Neuronal stem cell (in vitro differentiated cells): ENCODE results near the gene HSDL1.
A peak's percentile ranks its signal among the peaks of the same experiment; 100 is the strongest.

Experiments used
- DNase-seq: peaks from one replicate; pipeline ENCODE4 v3.0.0-alpha.2; 2013; ENCODE audit warnings: low spot score
- H2AFZ ChIP-seq: one replicate; pipeline ENCODE4 v1.6.1; 2013; ENCODE audit warnings: mild to moderate bottlenecking, low read length, inconsistent platforms
- H2AK5ac ChIP-seq: 2 replicates; pipeline ENCODE4 v1.6.1; 2013; ENCODE audit warnings: low read depth, mild to moderate bottlenecking, inconsistent platforms, low read length, moderate library complexity, mixed read lengths
- H2BK120ac ChIP-seq: 2 replicates; pipeline ENCODE4 v1.6.1; 2013; ENCODE audit warnings: low read depth, mild to moderate bottlenecking, inconsistent platforms, low read length, moderate library complexity, mixed read lengths
- H2BK12ac ChIP-seq: one replicate; pipeline ENCODE4 v1.6.1; 2013; ENCODE audit warnings: low read length, inconsistent platforms
- H2BK15ac ChIP-seq: 2 replicates; pipeline ENCODE4 v1.6.1; 2013; ENCODE audit warnings: mild to moderate bottlenecking, low read length, inconsistent platforms, mixed read lengths
- H2BK5ac ChIP-seq: one replicate; pipeline ENCODE4 v1.6.1; 2013; ENCODE audit warnings: inconsistent platforms, mild to moderate bottlenecking, low read length, moderate library complexity
- H3K14ac ChIP-seq: one replicate; pipeline ENCODE4 v1.6.1; 2013; ENCODE audit warnings: low read length, inconsistent platforms
- H3K18ac ChIP-seq: 2 replicates; pipeline ENCODE4 v1.6.1; 2013; ENCODE audit warnings: low read length, inconsistent platforms
- H3K23ac ChIP-seq: 2 replicates; pipeline ENCODE4 v1.6.1; 2013; ENCODE audit warnings: low read depth, mild to moderate bottlenecking, mixed read lengths, low read length, inconsistent platforms; ENCODE audit not compliant: poor library complexity
- H3K27ac ChIP-seq: replicated peaks from 3 replicates; pipeline ENCODE4 v1.5.1; 2013; ENCODE audit warnings: low read length, inconsistent platforms
- H3K27me3 ChIP-seq, 3 experiments: 2 replicates each; pipeline ENCODE4 v1.6.1; 2013; ENCODE audit warnings: low read length in 3 of 3, mild to moderate bottlenecking in 2 of 3, inconsistent platforms in 1 of 3, low read depth in 1 of 3, mixed read lengths in 1 of 3, moderate library complexity in 1 of 3; ENCODE audit not compliant: control insufficient read depth in 3 of 3, insufficient read depth in 3 of 3
- H3K36me3 ChIP-seq, 2 donors: replicated peaks in 1 of 2; 2 replicates each; pipeline ENCODE4 v1.6.1; 2013; ENCODE audit warnings: low read length in 2 of 2; ENCODE audit not compliant: control insufficient read depth in 2 of 2, insufficient read depth in 2 of 2
- H3K4ac ChIP-seq: 2 replicates; pipeline ENCODE4 v1.6.1; 2013; ENCODE audit warnings: inconsistent platforms, mild to moderate bottlenecking, low read length, moderate library complexity
- H3K4me1 ChIP-seq, 2 donors: 1 replicate in 1 of 2; 2 replicates in 1 of 2; pipeline ENCODE4 v1.6.1; 2013; ENCODE audit warnings: low read length in 2 of 2, low read depth in 1 of 2; ENCODE audit not compliant: control insufficient read depth in 2 of 2, insufficient read depth in 1 of 2
- H3K4me2 ChIP-seq: one replicate; pipeline ENCODE4 v1.6.1; 2013; ENCODE audit warnings: mild to moderate bottlenecking, low read length, inconsistent platforms; ENCODE audit not compliant: insufficient read depth, poor library complexity, severe bottlenecking
- H3K4me3 ChIP-seq, 2 donors: 2 replicates each; pipeline ENCODE4 v1.5.1; 2013; ENCODE audit warnings: low read length in 2 of 2, mild to moderate bottlenecking in 2 of 2, inconsistent platforms in 1 of 2, moderate library complexity in 1 of 2
- H3K79me1 ChIP-seq: one replicate; pipeline ENCODE4 v1.6.1; 2013; ENCODE audit warnings: low read depth, mild to moderate bottlenecking, inconsistent platforms, low read length, moderate library complexity
- H3K9ac ChIP-seq: one replicate; pipeline ENCODE4 v1.6.1; 2013; ENCODE audit warnings: mild to moderate bottlenecking, low read depth, low read length, inconsistent platforms; ENCODE audit not compliant: poor library complexity
- H3K9me3 ChIP-seq, 2 donors: replicated peaks in 1 of 2; 2 replicates each; pipeline versions ENCODE3 to v1.6.1; 2013; ENCODE audit warnings: low read length in 2 of 2, mild to moderate bottlenecking in 2 of 2, inconsistent platforms in 1 of 2, low read depth in 1 of 2, mixed read lengths in 1 of 2, moderate library complexity in 1 of 2; ENCODE audit not compliant: control insufficient read depth in 2 of 2, insufficient read depth in 1 of 2
- H4K8ac ChIP-seq: one replicate; pipeline ENCODE4 v1.6.1; 2013; ENCODE audit warnings: low read depth, mild to moderate bottlenecking, inconsistent platforms, low read length, moderate library complexity
- H4K91ac ChIP-seq: one replicate; pipeline ENCODE4 v1.6.1; 2013; ENCODE audit warnings: low read length, low read depth, mild to moderate bottlenecking, inconsistent platforms; ENCODE audit not compliant: poor library complexity
- WGBS, 2 donors: extraction: QIAGEN DNeasy Blood & Tissue Kit; methylation state at CpG; one replicate each; pipeline ENCODE4 v1.1.7; 2013; ENCODE audit warnings: missing lambda C conversion rate in 2 of 2, mixed read lengths in 1 of 2; ENCODE audit not compliant: insufficient read length in 2 of 2, insufficient replicate concordance in 1 of 2; ENCODE audit errors: extremely low coverage in 2 of 2; 5-methylcytosine and 5-hydroxymethylcytosine counted together

Gene HSDL1

GRCh38 chr16:84105301-84105815 is 39.6 kb downstream of the HSDL1 start:
- Histone ChIP-seq H3K4me3 (peak overlapping the region in 1 of 2 donors; percentile 5), H3K27me3 (no peaks in the 10 kb centered on the region), H3K9me3 (no peaks in the 10 kb centered on the region), H4K8ac (no peak overlapping the region), H3K14ac (no peak overlapping the region), H3K4me1 (peaks cover 0 to 2% of the 10 kb centered on the region in 2 donors), H3K79me1 (peaks cover 15% of the 10 kb centered on the region), H2BK12ac (no peak overlapping the region), H4K91ac (no peak overlapping the region), H3K36me3 (peaks cover 3 to 40% of the 10 kb centered on the region in 2 donors), H3K23ac (no peak overlapping the region), H2BK120ac (no peak overlapping the region), H2AFZ (no peak overlapping the region), H3K4ac (peak overlapping the region; percentile 30), H3K9ac (peak overlapping the region; percentile 46), H2BK5ac (no peak overlapping the region), H2AK5ac (no peak overlapping the region), H3K4me2 (no peak overlapping the region), H2BK15ac (no peak overlapping the region), H3K18ac (no peak overlapping the region), H3K27ac (no peak overlapping the region)
- DNase-seq = no peak
- WGBS, 2 donors = no CpG with 5 or more reads among the region's 12 CpGs

- no peak for DNase-seq
These were observed 40.7 kb downstream of the HSDL1 start for GRCh38 chr16:84104231-84104630.

GRCh38 chr16:84103678-84104077 is 41.3 kb downstream of the HSDL1 start:
- H3K14ac ChIP-seq = no peak overlapping the region
- H3K23ac ChIP-seq = no peak overlapping the region
- peaks cover 5 to 44% of the 10 kb centered on the region in 2 donors for H3K36me3 ChIP-seq
- no peak overlapping the region for H3K4me2 ChIP-seq
- no peak overlapping the region for H3K27ac ChIP-seq
- no CpG with 5 or more reads among the region's 5 CpGs for WGBS, 2 donors
- no peaks in the 10 kb centered on the region for H3K27me3 ChIP-seq
- no peak for DNase-seq
- no peak overlapping the region for H4K8ac ChIP-seq
- H3K18ac ChIP-seq = no peak overlapping the region
- H2BK15ac ChIP-seq = no peak overlapping the region
- H3K4ac ChIP-seq = no peak overlapping the region
- no peak overlapping the region for H2BK5ac ChIP-seq
- no peak overlapping the region for H2BK12ac ChIP-seq
- H3K79me1 ChIP-seq = peaks cover 14% of the 10 kb centered on the region
- H3K9ac ChIP-seq = no peak overlapping the region
- H3K4me1 ChIP-seq = peaks cover 0 to 2% of the 10 kb centered on the region in 2 donors
- no peaks in the 10 kb centered on the region for H3K9me3 ChIP-seq
- no peak overlapping the region for H2AFZ ChIP-seq
- H3K4me3 ChIP-seq = no peak overlapping the region
- no peak overlapping the region for H2BK120ac ChIP-seq
- H2AK5ac ChIP-seq = no peak overlapping the region
- no peak overlapping the region for H4K91ac ChIP-seq

More at GRCh38 chr16:84104231-84104630, 40.7 kb downstream of the HSDL1 start:
- Histone ChIP-seq H2BK12ac (no peak overlapping the region), H2BK120ac (no peak overlapping the region), H3K36me3 (peaks cover 5 to 44% of the 10 kb centered on the region in 2 donors), H3K27me3 (no peaks in the 10 kb centered on the region), H4K8ac (no peak overlapping the region), H2BK5ac (no peak overlapping the region), H2AFZ (no peak overlapping the region), H3K9me3 (no peaks in the 10 kb centered on the region), H4K91ac (no peak overlapping the region), H3K79me1 (peaks cover 15% of the 10 kb centered on the region), H3K9ac (no peak overlapping the region), H3K4me2 (no peak overlapping the region), H3K4ac (no peak overlapping the region), H3K27ac (no peak overlapping the region), H2BK15ac (no peak overlapping the region), H3K14ac (no peak overlapping the region), H3K18ac (no peak overlapping the region), H3K4me1 (peaks cover 0 to 2% of the 10 kb centered on the region in 2 donors), H3K4me3 (no peak overlapping the region), H2AK5ac (no peak overlapping the region), H3K23ac (no peak overlapping the region)
- no CpG with 5 or more reads among the region's 3 CpGs for WGBS, 2 donors

DNA sequence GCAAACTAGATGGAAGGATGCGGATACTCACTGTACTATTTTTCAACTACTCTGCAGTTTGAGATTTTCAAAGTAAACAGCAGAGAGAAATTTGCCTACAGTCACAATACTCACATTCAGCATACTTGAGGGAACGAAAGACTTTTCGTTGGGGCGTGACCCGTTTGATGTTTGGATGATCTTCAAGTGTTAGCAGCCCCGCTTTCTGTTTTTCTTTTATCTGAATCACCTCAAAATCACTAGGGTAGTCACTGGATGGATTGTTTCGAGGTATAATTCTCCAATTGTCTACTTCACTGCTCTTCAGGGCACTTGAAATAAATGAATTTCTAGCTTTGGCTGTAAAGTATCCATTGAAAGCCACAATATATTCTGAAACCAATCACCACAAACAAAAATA is 46.0 kb downstream of the HSDL1 start:
- Histone ChIP-seq H3K36me3 (peaks cover 22 to 74% of the 10 kb centered on the region in 2 donors), H3K4me3 (no peak overlapping the region), H2BK12ac (no peak overlapping the region), H2AK5ac (no peak overlapping the region), H2AFZ (no peak overlapping the region), H4K8ac (no peak overlapping the region), H2BK15ac (no peak overlapping the region), H3K23ac (no peak overlapping the region), H3K79me1 (no peaks in the 10 kb centered on the region), H3K27ac (no peak overlapping the region), H2BK5ac (no peak overlapping the region), H3K4ac (no peak overlapping the region), H3K27me3 (no peaks in the 10 kb centered on the region), H2BK120ac (no peak overlapping the region), H3K4me1 (no peaks in the 10 kb centered on the region), H3K9me3 (no peaks in the 10 kb centered on the region), H4K91ac (no peak overlapping the region), H3K18ac (no peak overlapping the region), H3K9ac (no peak overlapping the region), H3K4me2 (no peak overlapping the region), H3K14ac (no peak overlapping the region)
- no peak for DNase-seq
- no CpG with 5 or more reads among the region's 7 CpGs for WGBS, 2 donors
